SK-N-SH treated with all-trans-retinoic acid at 6 μM for 48 hours (cell line): ENCODE measurements around the gene PPP1R18.

Experiments used
- ATAC-seq: fragments of 200-7000 bp; cut with Tn5 transposase; 3 replicates; pipeline ENCODE4 v1.9.1; 2020; ENCODE audit warnings: mild to moderate bottlenecking, moderate library complexity
- ARNTL ChIP-seq: fragments of 450-650 bp; formaldehyde crosslinking; IDR thresholded peaks from 2 replicates; pipeline ENCODE4 v1.5.0; 2020; ENCODE audit warnings: low read depth, mild to moderate bottlenecking, moderate library complexity, borderline replicate concordance
- CSDC2 ChIP-seq: fragments of 250-450 bp; sonication (Bioruptor Pico); IDR thresholded peaks from 2 replicates; pipeline ENCODE4 v1.5.0; 2020; ENCODE audit warnings: mild to moderate bottlenecking, moderate library complexity
- ESRRG ChIP-seq: fragments of 250-450 bp; sonication (Bioruptor Pico); IDR thresholded peaks from 2 replicates; pipeline ENCODE4 v1.6.1; 2021; ENCODE audit warnings: mild to moderate bottlenecking
- GLIS3 ChIP-seq: fragments of 250-450 bp; sonication (Bioruptor Pico); IDR thresholded peaks from 2 replicates; pipeline ENCODE4 v1.5.0; 2020; ENCODE audit warnings: mild to moderate bottlenecking, moderate library complexity
- OSR1 ChIP-seq: fragments of 250-450 bp; sonication (Bioruptor Pico); IDR thresholded peaks from 2 replicates; pipeline ENCODE4 v1.8.0; 2022; ENCODE audit warnings: moderate library complexity, mild to moderate bottlenecking, inconsistent platforms
- PPARA ChIP-seq: fragments of 250-450 bp; sonication (Bioruptor Pico); IDR thresholded peaks from 2 replicates; pipeline ENCODE4 v1.5.0; 2020; ENCODE audit warnings: mild to moderate bottlenecking, borderline replicate concordance
- RARB ChIP-seq: fragments of 250-450 bp; sonication (Bioruptor Pico); IDR thresholded peaks from 2 replicates; pipeline ENCODE4 v1.8.0; 2021; ENCODE audit warnings: mild to moderate bottlenecking, moderate library complexity
- SNAI2 ChIP-seq: fragments of 250-450 bp; sonication (Bioruptor Pico); IDR thresholded peaks from 2 replicates; pipeline ENCODE4 v1.5.0; 2020; ENCODE audit warnings: mild to moderate bottlenecking, moderate library complexity
- TCF4 ChIP-seq: fragments of 250-450 bp; sonication (Bioruptor Pico); IDR thresholded peaks from 2 replicates; pipeline ENCODE4 v1.8.0; 2021; ENCODE audit warnings: mild to moderate bottlenecking, moderate library complexity, borderline replicate concordance
- TOX ChIP-seq: fragments of 250-450 bp; sonication (Bioruptor Pico); IDR thresholded peaks from 2 replicates; pipeline ENCODE4 v1.8.0; 2021; ENCODE audit warnings: mild to moderate bottlenecking, moderate library complexity, borderline replicate concordance
- TSHZ2 ChIP-seq: fragments of 250-450 bp; sonication (Bioruptor Pico); IDR thresholded peaks from 2 replicates; pipeline ENCODE4 v1.5.0; 2020; ENCODE audit warnings: mild to moderate bottlenecking, moderate library complexity
- ZC3H10 ChIP-seq: fragments of 250-450 bp; sonication (Bioruptor Pico); IDR thresholded peaks from 2 replicates; pipeline ENCODE4 v1.5.1; 2021; ENCODE audit warnings: mild to moderate bottlenecking, moderate library complexity
- ZNF565 ChIP-seq: fragments of 450-650 bp; formaldehyde crosslinking; conservative IDR thresholded peaks from 2 replicates; pipeline ENCODE4 v1.5.0; 2020; ENCODE audit warnings: low read depth, mild to moderate bottlenecking, moderate library complexity
- ZNF70 ChIP-seq: fragments of 450-650 bp; formaldehyde crosslinking; IDR thresholded peaks from 2 replicates; pipeline ENCODE4 v1.5.0; 2020; ENCODE audit warnings: mild to moderate bottlenecking, moderate library complexity
- ZNF8 ChIP-seq: fragments of 450-650 bp; formaldehyde crosslinking; IDR thresholded peaks from 2 replicates; pipeline ENCODE4 v1.5.0; 2020; ENCODE audit warnings: mild to moderate bottlenecking, moderate library complexity
- TF ChIP-seq, protein P1 (sequence below): fragments of 250-450 bp; sonication (Bioruptor Pico); IDR thresholded peaks from 2 replicates; pipeline ENCODE4 v1.8.0; 2021; ENCODE audit warnings: low read depth, mild to moderate bottlenecking, moderate library complexity, borderline replicate concordance
- TF ChIP-seq, protein P2 (sequence below): fragments of 250-450 bp; sonication (Bioruptor Pico); IDR thresholded peaks from 2 replicates; pipeline ENCODE4 v1.8.0; 2020; ENCODE audit warnings: mild to moderate bottlenecking, moderate library complexity, borderline replicate concordance

PPP1R18 gene

DNA sequence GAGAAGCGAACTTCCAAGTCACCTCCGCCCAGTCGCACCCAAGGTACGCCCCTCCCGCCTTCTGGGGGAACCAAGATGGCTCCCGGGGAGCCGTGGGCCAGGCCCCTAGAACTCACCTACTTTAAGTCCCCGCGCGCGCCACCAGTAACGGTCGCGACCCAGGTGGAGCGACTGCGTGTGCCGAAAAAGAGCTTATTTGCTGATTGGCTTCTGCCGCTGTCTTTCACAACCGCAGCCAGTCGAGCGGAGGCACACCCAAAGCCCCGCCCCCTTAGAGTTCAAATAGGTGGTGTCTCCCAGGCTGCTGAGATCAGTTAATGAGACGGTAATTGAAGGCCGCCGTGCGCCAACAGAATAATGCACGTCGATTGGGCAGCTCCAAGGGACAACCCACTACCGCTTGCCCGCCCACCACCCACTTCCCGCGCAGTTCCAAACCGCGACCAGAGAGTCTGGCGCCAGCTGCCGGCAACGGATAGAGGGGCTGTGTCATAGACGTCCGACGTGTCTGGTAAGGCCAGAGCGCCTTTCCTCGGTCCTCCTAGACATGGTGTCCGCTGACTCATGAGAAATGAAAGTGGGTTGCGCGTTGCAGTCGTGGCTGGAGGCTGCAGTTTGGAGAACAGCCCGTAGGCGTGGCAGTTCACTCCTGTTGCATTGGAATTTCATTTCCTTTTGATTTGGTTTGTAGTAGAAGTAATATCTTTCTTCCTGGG is 30.8 kb upstream of the PPP1R18 start, which contains the start of gene MDC1:
MDC1 (minus strand) TSS at position 153 of the 716 bp plus-strand sequence. CDS start 2,106 bp downstream, outside the sequence.
- TF ChIP-seq, protein P1, sequence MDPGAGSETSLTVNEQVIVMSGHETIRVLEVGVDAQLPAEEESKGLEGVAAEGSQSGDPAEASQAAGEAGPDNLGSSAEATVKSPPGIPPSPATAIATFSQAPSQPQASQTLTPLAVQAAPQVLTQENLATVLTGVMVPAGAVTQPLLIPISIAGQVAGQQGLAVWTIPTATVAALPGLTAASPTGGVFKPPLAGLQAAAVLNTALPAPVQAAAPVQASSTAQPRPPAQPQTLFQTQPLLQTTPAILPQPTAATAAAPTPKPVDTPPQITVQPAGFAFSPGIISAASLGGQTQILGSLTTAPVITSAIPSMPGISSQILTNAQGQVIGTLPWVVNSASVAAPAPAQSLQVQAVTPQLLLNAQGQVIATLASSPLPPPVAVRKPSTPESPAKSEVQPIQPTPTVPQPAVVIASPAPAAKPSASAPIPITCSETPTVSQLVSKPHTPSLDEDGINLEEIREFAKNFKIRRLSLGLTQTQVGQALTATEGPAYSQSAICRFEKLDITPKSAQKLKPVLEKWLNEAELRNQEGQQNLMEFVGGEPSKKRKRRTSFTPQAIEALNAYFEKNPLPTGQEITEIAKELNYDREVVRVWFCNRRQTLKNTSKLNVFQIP (CRISPR knock-in tag), result no peak
- 0 out of 2 replicates have a peak, but pooled peaks have one; percentile 16 for TF ChIP-seq TSHZ2
- peak; percentile 82 for ATAC-seq

DNA sequence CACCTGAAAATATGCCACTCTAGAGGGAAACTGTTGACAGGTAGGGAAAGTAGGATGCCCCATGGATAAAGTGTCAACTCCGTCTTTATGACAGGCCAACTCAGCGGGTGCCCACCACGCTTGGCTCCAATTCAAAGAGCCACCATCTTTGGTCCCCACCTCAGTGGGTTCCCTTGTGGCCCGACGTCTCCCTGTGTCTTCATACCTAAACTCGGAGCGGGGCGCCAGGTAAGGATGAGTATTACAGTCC is 30.4 kb upstream of the PPP1R18 start:
- ATAC-seq, result no peak
- TF ChIP-seq TSHZ2 (no peak), OSR1 (no peak), ZNF565 (no peak), ZNF8 (CRISPR knock-in tag) (no peak)

- no peak for ATAC-seq
- TF ChIP-seq PPARA (no peak), SNAI2 (no peak), ZC3H10 (CRISPR knock-in tag) (no peak), TOX (CRISPR knock-in tag) (no peak), TSHZ2 (no peak), ESRRG (no peak), TCF4 (CRISPR knock-in tag) (no peak), RARB (CRISPR knock-in tag) (no peak), ZNF70 (no peak), GLIS3 (CRISPR knock-in tag) (no peak), CSDC2 (CRISPR knock-in tag) (no peak), ARNTL (no peak)
- TF ChIP-seq, protein P2, sequence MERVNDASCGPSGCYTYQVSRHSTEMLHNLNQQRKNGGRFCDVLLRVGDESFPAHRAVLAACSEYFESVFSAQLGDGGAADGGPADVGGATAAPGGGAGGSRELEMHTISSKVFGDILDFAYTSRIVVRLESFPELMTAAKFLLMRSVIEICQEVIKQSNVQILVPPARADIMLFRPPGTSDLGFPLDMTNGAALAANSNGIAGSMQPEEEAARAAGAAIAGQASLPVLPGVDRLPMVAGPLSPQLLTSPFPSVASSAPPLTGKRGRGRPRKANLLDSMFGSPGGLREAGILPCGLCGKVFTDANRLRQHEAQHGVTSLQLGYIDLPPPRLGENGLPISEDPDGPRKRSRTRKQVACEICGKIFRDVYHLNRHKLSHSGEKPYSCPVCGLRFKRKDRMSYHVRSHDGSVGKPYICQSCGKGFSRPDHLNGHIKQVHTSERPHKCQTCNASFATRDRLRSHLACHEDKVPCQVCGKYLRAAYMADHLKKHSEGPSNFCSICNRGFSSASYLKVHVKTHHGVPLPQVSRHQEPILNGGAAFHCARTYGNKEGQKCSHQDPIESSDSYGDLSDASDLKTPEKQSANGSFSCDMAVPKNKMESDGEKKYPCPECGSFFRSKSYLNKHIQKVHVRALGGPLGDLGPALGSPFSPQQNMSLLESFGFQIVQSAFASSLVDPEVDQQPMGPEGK (CRISPR knock-in tag), result no peak
- TF ChIP-seq, protein P1 (CRISPR knock-in tag), result no peak
- TF ChIP-seq, all 23 proteins: peak for 0
These were observed 27.8 kb upstream of the PPP1R18 start for GRCh38 chr6:30714263-30714662.
